ENCODE measurements around the gene ANKRD44.

Gene ANKRD44

DNA sequence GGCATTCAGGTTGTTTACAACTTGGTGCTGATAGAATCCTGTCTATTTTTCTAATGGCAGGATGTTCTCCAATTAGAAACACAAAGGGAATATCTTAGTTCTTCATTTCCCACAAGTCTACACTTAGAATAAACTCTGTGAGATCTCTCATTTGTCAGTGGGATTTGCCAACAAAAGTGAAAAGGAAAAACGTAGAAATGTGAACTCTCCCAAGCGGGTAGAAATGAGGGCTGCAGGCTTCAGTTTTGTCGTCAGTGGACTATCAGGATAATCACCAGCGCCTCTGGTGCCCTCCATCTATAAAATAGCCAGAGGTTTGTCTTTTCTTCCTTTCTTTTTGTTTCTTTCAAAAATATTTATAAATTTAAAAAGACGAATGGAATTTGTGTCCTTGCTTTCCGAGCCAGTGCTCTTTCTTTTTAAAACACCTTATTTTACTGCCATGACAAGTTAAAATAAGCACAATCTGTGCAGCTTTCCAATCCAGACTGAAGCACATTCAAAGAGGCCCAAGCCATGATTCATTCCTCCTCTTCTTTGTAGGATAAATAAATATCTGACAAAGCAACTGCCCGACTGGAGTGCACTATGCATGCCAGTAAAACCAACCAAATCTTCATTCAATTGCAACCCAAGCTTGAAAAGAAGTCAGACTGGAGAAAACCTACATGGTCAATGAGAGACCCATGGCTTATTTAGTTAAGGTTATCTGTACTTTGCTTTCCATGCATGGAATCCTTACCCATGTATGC, 185.8 kb downstream of the ANKRD44 start:
- H3K4me3 ChIP-seq (ENCODE audit: low read depth, low read length), result no peak overlapping the region

- H3K4me3 ChIP-seq (ENCODE audit: low read depth, low read length), result no peak overlapping the region
Observed at GRCh38 chr2:197122821-197123220, 187.8 kb downstream of the ANKRD44 start.

DNA sequence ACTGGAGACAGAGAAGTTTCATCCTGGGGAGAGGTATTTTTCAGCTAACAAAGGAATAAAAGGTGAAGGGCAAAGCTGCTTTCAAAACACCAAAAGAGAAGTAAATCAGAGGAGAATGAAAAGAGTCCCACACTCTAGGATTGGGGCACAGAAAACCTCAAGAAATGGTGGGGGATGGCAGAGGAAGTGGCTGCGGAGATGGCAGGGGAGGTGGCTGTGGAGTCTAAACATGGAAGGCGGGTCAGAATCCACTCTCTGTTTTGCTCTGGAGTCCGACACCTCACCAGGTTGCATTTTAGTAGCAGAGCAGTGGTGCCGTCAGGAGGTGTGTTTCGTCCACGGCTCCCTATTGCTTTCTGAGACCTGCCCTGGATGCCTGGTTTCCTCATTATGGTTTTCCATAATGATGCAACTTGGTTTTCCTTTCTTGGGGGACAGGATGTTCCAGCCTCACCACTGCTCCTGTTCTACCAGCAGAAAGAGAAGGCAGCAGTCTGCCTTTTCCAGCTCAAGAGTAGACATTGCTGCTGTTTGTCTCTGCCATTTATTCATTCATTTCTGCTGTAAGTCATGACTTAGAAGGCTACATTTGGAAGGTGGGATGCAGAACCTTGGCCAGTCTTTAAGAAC, 188.7 kb downstream of the ANKRD44 start:
- H3K4me3 ChIP-seq (ENCODE audit: low read depth, low read length), result no peak overlapping the region

GRCh38 chr2:197121255-197121654, 189.3 kb downstream of the ANKRD44 start:
- no peak overlapping the region for H3K4me3 ChIP-seq (ENCODE audit: low read depth, low read length)

GRCh38 chr2:197116306-197116879, 194.2 kb downstream of the ANKRD44 start:
- H3K4me3 ChIP-seq (ENCODE audit: low read depth, low read length), result no peak overlapping the region

DNA sequence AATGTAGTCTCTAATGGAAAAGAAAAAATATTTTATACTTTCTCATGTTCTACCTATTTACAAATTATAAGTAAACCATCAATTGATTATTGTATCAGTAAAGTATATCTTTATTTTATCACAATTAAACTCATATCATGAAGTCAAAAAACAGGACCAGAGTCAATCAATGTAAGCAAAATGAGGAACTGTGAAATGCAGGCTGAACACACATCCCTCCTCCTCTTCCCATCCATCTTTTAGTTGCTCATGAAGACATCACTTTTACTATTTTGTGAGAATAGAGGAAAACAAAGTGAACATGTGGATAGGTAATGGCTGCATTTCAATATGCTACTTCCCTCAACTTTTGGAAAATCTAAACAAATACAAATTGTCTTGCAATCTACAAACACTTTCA, 195.3 kb downstream of the ANKRD44 start:
- H3K4me3 ChIP-seq (ENCODE audit: low read depth, low read length), result no peak overlapping the region

GRCh38 chr2:197113275-197113711, 197.3 kb downstream of the ANKRD44 start:
- H3K4me3 ChIP-seq (ENCODE audit: low read depth, low read length), result no peak overlapping the region

DNA sequence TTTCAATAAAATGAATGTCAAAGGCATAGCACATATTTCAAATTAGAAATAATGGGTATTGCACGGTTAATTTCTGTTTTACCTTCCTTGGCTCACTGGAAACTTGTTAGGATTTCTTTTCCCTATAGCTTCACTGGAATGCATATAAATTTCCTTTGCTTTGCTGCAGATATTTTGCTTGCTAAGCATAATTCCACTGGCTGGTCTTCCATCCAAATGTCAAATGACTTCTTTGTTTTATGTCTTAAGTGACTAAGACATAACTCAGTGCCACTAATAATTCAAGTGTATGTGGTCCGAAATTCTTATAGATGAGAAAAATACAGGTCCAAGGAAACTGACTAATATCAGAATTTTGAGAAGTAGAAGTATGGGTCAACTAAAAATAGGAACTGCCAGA, 201.3 kb downstream of the ANKRD44 start:
- no peak overlapping the region for H3K4me3 ChIP-seq (ENCODE audit: low read depth, low read length)

GRCh38 chr2:197108758-197109157, 201.8 kb downstream of the ANKRD44 start:
- H3K4me3 ChIP-seq (ENCODE audit: low read depth, low read length), result no peak overlapping the region

GRCh38 chr2:197107291-197108269, 203.0 kb downstream of the ANKRD44 start:
- H3K4me3 ChIP-seq (ENCODE audit: low read depth, low read length), result no peak overlapping the region

DNA sequence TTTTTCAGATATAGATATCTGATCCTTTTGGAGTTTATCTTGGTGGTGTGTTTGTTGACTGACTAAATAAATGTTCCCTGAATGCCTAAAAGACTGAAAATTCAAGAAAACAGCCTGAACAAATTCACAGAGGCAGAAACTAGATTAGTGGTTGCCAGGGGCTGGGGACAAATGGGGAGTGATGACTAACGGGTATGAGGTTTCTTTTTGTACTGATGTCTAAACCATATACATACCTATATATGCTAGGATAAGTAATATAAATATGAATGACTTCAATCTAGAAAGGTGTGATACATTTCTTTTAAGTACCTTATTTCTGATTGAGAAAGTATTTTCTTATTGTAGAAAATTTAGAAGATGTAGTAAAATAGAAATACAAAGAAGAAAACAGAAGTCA, 207.2 kb downstream of the ANKRD44 start:
- H3K4me3 ChIP-seq (ENCODE audit: low read depth, low read length), result no peak overlapping the region

- no peak overlapping the region for H3K4me3 ChIP-seq (ENCODE audit: low read depth, low read length)
Observed at GRCh38 chr2:197102231-197102630, 208.3 kb downstream of the ANKRD44 start.

DNA sequence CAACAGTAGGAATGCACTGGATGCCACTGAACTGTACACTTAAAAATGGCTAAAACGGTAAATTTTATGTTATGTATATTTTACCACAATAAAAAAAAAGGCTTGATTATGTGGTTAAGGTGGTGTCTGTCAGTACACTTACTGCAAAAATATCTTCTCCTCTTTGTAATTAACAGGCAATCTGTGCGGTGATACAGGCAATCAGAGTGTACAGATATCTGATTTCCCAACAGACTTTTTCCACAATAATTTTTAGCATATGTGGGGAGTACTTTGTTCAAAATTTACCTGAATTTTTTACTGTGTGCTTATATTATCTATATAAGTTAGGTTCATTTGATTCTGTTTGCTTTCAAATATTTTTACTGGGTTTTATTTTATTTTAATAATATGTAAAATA, 209.1 kb downstream of the ANKRD44 start:
- no peak overlapping the region for H3K4me3 ChIP-seq (ENCODE audit: low read depth, low read length)

DNA sequence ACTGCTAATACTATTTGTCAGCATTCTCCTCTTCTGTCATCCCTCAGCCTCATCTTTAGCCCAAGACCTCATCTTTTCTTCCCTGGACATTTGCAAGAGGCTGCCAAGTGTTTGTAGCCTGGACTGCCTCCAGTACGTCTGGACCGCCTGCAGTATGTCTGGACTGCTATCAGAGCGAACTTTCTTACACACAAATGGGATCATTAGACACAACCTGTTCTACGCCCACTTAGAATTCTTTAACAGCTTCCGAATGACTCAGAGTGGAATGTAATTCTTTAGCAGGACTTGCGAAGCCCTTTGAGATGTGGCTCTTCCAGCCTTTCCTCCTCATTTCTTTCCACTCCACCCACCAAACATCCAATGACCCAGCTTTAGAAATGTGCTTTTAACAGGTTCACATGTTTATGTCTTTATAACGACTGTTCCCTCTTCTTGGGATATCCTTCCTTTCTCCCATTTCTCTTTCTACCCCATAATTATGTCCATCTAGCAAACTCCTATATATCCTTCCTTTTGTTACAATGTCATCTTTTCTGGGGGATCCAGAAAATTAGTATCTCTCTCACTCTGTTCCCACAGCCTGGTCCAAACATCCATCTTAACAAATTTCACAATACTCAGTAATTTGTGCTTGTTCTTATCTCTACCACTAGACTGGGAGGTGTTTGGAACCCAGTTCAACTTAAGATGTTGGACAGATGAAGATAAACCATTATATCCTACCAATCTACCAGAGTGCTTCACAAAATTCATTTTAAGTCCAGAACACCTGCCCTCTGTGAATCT, 212.8 kb downstream of the ANKRD44 start:
- no peak overlapping the region for H3K4me3 ChIP-seq (ENCODE audit: low read depth, low read length)

DNA sequence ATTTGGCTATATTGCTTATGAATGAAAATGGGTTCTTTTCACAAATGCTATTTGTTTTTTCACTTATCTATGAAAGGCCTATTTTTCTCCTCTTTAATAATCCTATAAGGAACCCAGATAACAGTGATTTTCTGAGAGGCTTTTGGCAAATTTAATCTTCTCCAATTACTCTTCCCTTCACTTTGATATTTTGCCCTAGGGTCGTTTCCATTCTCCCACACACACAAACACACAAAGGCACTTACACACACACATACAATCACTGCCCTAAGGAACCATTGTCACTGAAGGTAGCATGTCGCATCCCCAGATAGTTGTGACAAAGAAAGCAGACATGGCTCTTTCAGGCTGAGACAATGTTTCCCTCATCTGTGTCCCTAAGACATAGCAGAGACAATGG, 213.9 kb downstream of the ANKRD44 start:
- no peak overlapping the region for H3K4me3 ChIP-seq (ENCODE audit: low read depth, low read length)

- H3K4me3 ChIP-seq (ENCODE audit: low read depth, low read length), result no peak overlapping the region
Observed at GRCh38 chr2:197092431-197092830, 218.1 kb downstream of the ANKRD44 start.

DNA sequence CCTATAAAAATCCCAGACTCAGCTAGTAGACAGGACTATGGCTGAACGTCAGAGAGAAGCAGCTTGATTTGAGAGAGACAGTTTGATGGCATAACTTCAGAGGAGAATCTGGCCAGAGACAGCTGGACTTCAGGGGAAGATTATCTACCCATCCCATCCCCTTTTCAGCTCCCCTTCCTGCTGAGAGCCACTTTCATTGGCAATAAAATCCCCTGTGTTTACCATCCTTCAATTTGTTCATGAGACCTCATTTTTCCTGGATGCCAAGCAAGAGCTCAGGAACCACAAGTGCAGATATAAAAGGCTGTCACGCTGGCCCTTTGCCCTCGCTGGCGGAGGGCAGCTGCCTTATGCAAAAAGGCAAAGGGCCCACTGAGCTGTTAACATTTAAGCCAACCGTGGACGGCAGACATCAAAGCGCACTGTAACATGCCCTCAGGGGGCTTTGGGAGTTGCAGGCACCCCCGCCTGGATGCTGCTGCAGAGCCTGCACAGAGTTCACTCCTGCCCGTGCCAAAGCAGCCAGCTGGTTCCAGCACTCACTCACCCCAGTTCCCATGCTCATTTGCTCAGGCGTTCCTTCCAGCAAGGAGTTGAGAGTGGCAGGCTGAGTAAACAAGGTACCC, 219.7 kb downstream of the ANKRD44 start:
- H3K4me3 ChIP-seq (ENCODE audit: low read depth, low read length), result no peak overlapping the region

DNA sequence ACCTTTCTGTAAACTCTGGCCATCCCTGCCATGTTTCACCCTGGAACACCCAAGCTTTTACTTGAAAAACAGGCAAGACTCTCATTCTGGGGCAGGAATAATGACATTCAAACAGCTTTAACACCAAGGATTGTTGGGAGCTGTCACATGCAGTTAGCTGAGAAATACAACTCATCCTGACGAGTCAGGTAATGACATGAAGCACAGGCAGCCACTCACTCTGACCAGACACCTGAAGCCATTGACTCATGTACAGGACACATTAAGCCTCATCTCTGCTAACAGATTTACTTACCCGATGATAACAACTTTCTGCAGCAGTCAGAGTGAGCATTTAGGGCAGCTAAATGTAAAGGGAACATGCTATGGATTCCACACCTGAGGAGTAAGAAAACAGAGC, 220.9 kb downstream of the ANKRD44 start:
- no peak overlapping the region for H3K4me3 ChIP-seq (ENCODE audit: low read depth, low read length)

GRCh38 chr2:197088694-197089093, 221.9 kb downstream of the ANKRD44 start:
- H3K4me3 ChIP-seq (ENCODE audit: low read depth, low read length), result no peak overlapping the region

DNA sequence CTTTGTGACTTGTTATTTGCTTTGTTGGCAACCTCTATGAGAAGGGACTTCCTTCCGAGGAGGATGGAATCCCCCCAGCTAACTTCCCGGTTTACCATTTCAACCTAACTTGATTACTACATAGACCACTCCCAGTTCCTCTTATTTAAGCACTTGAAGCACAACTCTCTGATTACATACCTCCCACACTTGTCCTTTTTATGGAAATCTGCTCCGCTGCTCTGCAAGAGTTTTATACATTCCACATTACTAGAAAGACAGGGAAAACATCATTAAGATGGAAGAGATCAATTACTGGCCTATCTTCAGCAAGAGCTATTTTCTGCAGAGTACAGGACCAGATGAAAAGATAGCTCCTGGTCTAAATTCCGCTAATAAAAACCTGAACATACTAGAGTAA, 224.1 kb downstream of the ANKRD44 start:
- H3K4me3 ChIP-seq (ENCODE audit: low read depth, low read length), result no peak overlapping the region
